Fibroblast of skin of abdomen (primary cell): ENCODE results near the gene CPNE4.

Experiments used
- DNase-seq: peaks from one replicate; pipeline ENCODE4 v3.0.0-alpha.2; 2013

The CPNE4 gene

DNA sequence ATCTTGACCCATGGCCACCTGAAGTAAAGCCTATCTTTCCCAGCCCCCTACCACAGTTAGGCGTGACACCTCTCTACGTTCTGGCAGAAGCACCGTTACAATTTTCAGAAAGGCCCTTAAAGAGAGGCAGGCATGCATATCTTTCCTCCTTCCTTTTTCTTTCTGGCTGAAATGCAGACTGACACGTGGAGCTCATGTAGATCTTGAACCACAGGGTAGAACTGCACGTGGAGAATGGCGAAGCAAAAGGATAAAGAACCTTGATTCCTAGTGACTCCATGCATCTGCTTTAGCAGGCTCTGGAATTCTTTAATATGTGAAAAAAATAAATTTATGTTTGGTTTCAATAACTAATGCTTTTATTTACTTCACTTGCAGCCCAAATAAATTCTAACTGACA, 166.6 kb downstream of the CPNE4 start:
- no peak for DNase-seq

DNA sequence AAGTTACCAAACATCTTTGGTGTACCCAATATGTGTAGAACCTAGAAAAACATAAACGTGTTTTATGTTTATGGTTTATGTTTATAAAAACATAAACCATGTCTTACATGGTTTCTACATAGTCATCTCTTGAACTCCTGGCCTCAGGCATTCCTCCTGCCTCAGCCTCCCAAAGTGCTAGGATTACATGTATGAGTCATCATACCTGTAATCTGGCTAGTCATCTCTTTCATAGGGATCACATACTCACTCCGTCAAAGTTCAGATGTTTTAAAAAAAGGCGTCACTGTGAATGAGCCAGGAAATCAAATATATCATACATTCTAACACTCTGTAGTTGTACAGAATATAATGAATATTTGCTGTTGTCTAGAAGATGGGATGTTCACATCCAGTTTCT, 178.6 kb downstream of the CPNE4 start:
- DNase-seq, result no peak

DNA sequence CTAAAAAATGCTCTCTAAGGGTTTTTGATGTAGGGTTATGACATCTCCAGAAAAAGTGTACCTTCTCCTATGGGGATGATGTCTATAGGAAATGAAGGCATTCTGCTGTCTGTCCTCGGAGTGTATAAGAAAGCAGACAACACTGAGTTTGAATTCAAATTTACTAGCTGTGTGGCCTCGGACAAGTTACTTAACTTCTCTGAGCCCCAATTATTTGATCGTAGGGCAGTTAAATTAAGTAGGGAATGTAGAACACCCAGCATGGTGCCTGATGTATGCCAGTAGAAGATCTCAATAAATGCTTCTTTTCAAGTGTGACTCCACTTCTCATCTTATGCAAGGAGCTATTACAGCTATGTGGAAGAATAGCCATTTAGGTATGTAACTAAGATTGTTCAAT, 184.6 kb downstream of the CPNE4 start:
- no peak for DNase-seq

- no peak for DNase-seq
Measured at GRCh38 chr3:131849616-131850015, 185.2 kb downstream of the CPNE4 start.

DNA sequence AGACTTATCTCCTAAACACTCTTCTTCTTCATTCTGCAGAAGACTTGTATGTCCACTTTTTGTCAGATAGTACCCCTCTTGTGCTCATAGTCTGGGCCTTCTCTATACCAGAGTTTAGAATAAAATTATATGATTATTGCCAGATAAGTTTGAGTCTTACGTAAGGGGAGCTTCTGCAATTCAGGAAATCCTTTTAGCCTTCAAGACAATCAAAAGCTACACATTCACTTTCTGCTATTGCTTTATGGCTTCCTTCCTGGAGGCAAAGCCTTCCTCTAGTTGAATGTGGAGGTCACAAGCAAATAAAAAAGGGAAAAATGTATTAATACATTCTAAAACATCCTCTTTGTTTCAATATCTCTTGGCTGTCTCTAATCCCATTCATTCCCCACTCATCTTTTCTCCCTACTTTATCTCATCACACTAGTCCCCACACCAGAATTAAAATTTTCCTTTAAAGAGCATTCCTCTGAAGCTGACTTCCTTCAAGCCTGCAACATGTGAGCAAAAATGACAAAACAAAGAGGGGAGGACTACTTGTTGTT, 186.8 kb downstream of the CPNE4 start:
- no peak for DNase-seq

- DNase-seq, result no peak
Measured at GRCh38 chr3:131846296-131846924, 188.4 kb downstream of the CPNE4 start.

DNA sequence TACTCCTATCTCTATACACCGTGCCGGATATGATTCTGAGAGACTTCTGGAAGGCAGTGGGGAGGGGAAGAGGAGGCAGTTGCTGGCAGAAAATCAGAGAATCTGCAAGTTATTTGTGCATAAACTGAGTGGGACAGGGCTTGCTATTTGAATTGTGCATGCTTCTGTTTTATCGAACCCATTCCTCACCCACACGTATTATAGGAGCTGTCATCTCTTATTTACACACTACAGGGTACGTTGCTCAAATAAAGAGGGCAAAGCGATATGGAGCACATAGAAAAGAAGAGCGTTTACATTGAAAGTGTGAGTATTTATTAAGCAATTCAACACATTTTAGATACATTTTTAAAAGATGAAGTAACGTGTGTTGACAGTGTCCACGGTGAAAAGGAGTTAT, 191.6 kb downstream of the CPNE4 start:
- DNase-seq, result no peak

- peak; percentile 51 for DNase-seq
Measured at GRCh38 chr3:131840156-131840797, 194.5 kb downstream of the CPNE4 start.

GRCh38 chr3:131835906-131836305, 198.9 kb downstream of the CPNE4 start:
- DNase-seq, result no peak

GRCh38 chr3:131831608-131832007, 203.2 kb downstream of the CPNE4 start:
- DNase-seq, result no peak

DNA sequence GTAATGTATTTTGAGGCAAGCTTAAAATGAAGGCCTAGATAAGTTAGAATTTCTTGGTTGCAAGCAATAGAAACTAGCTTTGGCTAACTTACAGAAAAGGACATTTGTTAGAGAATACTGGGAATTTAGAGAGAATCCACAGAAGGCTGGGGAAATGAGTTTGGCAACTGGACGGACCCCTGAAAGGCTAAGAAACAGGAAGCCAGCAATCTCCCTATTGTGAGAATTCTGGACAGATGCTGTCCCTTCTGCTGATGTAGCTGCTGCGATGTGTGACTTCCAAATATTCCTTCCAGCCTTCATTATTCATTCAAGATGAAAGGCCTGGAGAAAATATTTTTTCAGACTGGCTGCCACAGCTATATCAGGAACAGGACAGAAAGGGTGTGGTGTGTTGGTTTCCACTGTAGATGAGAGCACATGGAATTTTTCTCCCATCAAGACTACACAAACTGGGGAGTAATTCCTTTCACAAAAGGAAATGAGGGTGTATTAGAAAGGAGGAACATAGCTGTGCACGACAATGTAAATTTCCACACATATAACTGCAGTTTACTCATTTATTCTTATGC, 213.5 kb downstream of the CPNE4 start:
- DNase-seq, result no peak

DNA sequence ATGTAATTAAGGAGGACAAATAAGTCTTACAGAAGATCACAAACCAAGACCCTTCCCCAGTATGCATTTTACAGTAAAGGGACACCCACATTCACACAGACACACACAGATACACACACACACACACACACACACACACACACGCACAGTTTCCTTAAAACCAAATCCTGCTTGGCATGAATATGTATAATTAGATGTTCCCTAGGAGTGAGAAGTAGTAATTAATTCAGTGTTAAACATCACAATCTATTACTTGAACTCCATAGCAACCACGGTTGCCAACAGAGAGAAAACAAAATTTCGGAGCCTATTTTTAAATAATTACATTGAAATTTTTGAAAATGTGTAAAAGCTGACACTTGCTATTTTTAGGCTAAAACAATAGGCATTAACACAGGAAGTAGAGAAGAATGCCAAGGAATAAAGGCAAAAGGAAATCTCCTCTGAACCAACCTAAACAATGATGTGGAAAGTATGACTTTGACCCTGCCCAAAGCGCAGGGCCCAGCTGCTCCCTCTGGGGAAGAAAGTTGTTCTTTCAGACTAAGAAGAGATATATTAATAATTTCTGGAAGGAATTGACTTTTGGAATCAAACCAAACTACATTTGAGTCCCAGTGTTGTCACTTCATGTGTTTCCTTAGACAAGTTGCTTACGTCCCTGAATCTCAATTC, 215.3 kb downstream of the CPNE4 start:
- no peak for DNase-seq

DNA sequence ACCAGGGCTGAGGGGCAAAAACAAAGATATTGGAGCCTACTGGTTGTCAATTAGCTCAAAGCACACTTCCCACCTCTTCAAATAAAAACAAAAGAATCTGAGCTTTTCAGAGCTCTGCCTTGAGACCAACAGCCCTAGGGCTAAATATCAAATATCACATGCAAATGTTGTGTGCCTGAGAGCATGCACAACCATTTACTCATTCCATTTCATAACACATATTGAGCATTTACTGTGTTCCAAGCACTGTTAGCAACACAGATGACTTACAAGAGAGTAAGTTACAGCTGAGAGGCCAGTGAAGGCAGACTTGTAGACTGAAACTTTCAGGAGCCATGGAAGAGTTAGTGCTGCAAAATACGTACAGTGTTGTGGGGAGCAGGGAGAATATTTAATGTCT, 222.4 kb downstream of the CPNE4 start:
- DNase-seq, result no peak

GRCh38 chr3:131811481-131811880, 223.3 kb downstream of the CPNE4 start:
- no peak for DNase-seq

GRCh38 chr3:131807822-131808221, 227.0 kb downstream of the CPNE4 start:
- DNase-seq, result no peak

DNA sequence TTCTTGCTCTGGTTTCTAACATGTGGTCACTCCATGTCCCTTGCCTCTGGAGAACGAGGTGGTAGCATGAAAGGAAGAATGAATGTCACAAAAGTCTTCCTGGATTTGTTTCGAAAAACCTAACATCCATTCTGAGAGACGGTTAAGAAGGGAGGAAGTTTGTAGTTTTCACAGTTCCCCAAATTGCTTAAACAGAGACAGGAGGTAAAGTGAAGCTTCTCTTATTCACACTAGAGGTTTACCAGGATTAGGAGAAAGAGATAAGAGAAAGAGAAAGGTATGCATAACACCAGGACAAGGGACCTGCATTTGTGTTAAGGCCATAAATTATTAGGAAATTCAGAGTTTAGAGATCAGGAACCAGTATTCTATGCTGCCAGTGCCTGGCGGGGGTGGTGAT, 228.1 kb downstream of the CPNE4 start:
- DNase-seq, result no peak

GRCh38 chr3:131804565-131805133, 230.2 kb downstream of the CPNE4 start:
- no peak for DNase-seq

- DNase-seq, result no peak
Measured at GRCh38 chr3:131803113-131803512, 231.7 kb downstream of the CPNE4 start.

- DNase-seq, result no peak
Measured at GRCh38 chr3:131802029-131802428, 232.8 kb downstream of the CPNE4 start.

DNA sequence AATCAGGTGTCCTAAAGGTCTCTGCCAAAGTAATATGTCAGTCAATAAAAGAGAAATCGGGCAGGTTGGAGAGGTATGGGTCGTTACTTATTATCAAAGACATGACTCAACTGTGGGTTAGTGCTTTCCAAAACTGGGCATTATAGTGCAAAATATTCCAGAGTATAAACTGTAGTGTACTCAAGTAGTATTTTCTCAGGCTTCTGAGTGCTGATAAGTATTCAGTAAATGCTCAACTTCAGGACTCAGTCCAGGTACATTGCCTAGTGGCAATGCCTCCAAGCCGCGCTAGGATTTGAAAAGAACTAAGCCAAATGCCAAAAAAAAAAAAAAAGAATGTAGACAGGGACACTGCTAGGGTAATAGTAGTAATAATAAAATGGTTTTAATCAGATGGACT, 233.2 kb downstream of the CPNE4 start:
- DNase-seq, result no peak

- no peak for DNase-seq
Measured at GRCh38 chr3:131797776-131798175, 237.0 kb downstream of the CPNE4 start.

DNA sequence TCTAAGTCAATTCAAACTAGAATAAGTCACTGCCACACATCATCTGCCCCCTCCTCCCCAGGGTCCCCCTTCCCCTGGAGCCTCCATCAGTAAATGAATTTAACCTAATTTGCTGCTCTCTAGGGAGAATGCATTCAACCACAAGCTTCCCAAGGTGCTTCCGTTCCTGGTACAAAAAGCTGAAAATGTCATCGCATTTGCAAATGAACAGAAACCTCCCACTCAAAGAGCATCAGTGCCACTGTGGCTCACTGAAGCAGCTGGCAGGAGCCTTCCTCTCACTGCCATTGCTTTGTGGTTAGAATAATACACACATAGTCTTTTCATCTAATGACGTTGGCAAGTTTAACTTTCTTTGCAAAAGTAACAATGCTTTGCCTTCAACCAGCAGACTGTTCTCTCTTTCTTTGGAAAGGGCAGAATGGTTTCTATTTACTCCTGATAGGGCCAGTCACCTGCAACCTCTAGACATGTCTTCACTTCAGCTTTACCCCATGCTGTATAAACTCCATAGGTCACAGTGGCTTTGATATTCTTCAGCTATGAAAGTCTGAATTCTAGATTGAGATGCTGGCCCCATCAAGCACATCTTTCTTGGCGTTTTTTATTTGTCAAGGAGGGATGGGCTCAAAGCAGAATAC, 238.1 kb downstream of the CPNE4 start:
- no peak for DNase-seq

DNA sequence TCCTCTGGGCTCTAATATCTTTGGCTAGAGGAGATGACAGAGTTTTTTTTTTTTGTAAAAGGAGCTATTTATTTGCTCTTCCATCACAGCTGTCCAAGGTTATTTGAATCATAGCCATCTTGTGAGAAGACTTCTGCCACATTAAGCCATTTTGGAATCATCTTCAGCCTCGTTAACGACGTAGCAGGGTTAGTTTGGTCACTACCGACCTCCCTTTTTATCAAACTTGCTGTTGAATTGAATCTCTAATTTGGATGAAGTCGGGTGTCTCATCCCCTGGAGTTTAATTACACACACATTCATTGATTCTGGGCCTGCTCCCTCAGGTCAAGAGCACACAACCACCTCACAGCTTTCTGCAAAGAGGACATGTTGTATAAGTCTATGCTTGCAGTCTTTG, 238.7 kb downstream of the CPNE4 start:
- no peak for DNase-seq
